ENCODE data around the gene DIPK1A.

Gene DIPK1A

GRCh38 chr1:92961131-92961895 lies at the start of gene DIPK1A:
Gene DIPK1A, minus strand, starts transcription at chr1:92961462. Its CDS starts 33 bp downstream, at chr1:92961429.
- no peak for DNase-seq (ENCODE audit: low read depth)

GRCh38 chr1:93007941-93008577 lies 46.8 kb upstream of the DIPK1A start:
- no peak for DNase-seq (ENCODE audit: low read depth)

GRCh38 chr1:93005252-93005598 lies 44.0 kb upstream of the DIPK1A start:
- no peak for DNase-seq (ENCODE audit: low read depth)

- DNase-seq (ENCODE audit: low read depth): no peak
These were observed 43.4 kb upstream of the DIPK1A start for GRCh38 chr1:93004566-93005251.

- DNase-seq (ENCODE audit: low read depth): no peak
These were observed 42.7 kb upstream of the DIPK1A start for GRCh38 chr1:93003981-93004380.

GRCh38 chr1:93002781-93003180 lies 41.5 kb upstream of the DIPK1A start:
- DNase-seq (ENCODE audit: low read depth): no peak

GRCh38 chr1:93001893-93002292 lies 40.6 kb upstream of the DIPK1A start:
- DNase-seq (ENCODE audit: low read depth): no peak

GRCh38 chr1:93000751-93001175 lies 39.5 kb upstream of the DIPK1A start:
- no peak for DNase-seq (ENCODE audit: low read depth)

GRCh38 chr1:93000291-93000690 lies 39.0 kb upstream of the DIPK1A start:
- no peak for DNase-seq (ENCODE audit: low read depth)

GRCh38 chr1:92998821-92999220 lies 37.6 kb upstream of the DIPK1A start:
- no peak for DNase-seq (ENCODE audit: low read depth)

- no peak for DNase-seq (ENCODE audit: low read depth)
These were observed 34.5 kb upstream of the DIPK1A start for GRCh38 chr1:92995441-92996430.

- no peak for DNase-seq (ENCODE audit: low read depth)
These were observed 32.9 kb upstream of the DIPK1A start for GRCh38 chr1:92994105-92994712.

GRCh38 chr1:92993581-92993980 lies 32.3 kb upstream of the DIPK1A start:
- no peak for DNase-seq (ENCODE audit: low read depth)

- no peak for DNase-seq (ENCODE audit: low read depth)
These were observed 31.6 kb upstream of the DIPK1A start for GRCh38 chr1:92992877-92993276.

GRCh38 chr1:92992054-92992453 lies 30.8 kb upstream of the DIPK1A start:
- no peak for DNase-seq (ENCODE audit: low read depth)

GRCh38 chr1:92990828-92991227 lies 29.6 kb upstream of the DIPK1A start:
- no peak for DNase-seq (ENCODE audit: low read depth)

- no peak for DNase-seq (ENCODE audit: low read depth)
These were observed 28.8 kb upstream of the DIPK1A start for GRCh38 chr1:92989936-92990583.

GRCh38 chr1:92989253-92989652 lies 28.0 kb upstream of the DIPK1A start:
- no peak for DNase-seq (ENCODE audit: low read depth)

- no peak for DNase-seq (ENCODE audit: low read depth)
These were observed 26.2 kb upstream of the DIPK1A start for GRCh38 chr1:92987462-92987861.

GRCh38 chr1:92985101-92985500 lies 23.8 kb upstream of the DIPK1A start:
- no peak for DNase-seq (ENCODE audit: low read depth)

All from non-pigmented ciliary epithelial cell (primary cell).